KOPT-K1 (cell line): ENCODE measurements around the gene LDLRAD3.

Experiments
- H3K27ac ChIP-seq: fragments of 200-600 bp; sonication (generic); 2 replicates; pipeline ENCODE4 v1.5.1; 2016; ENCODE audit warnings: antibody characterized with exemption, mild to moderate bottlenecking, low read depth, low read length; ENCODE audit not compliant: poor library complexity, severe bottlenecking
- H3K36me3 ChIP-seq: fragments of 200-600 bp; sonication (generic); 2 replicates; pipeline ENCODE4 v1.5.1; 2017; ENCODE audit warnings: antibody characterized with exemption, mild to moderate bottlenecking, low read length, moderate library complexity; ENCODE audit not compliant: insufficient read depth
- H3K9me3 ChIP-seq: fragments of 200-600 bp; sonication (generic); 2 replicates; pipeline ENCODE4 v1.5.1; 2017; ENCODE audit warnings: antibody characterized with exemption, low read length, mild to moderate bottlenecking; ENCODE audit not compliant: insufficient read depth, poor library complexity, severe bottlenecking

The LDLRAD3 gene

GRCh38 chr11:36065436-36065835 is 121.6 kb downstream of the LDLRAD3 start:
- no peak overlapping the region for H3K27ac ChIP-seq
- peaks cover 15% of the 10 kb centered on the region for H3K9me3 ChIP-seq
- no peaks in the 10 kb centered on the region for H3K36me3 ChIP-seq

GRCh38 chr11:36066891-36067290 is 123.0 kb downstream of the LDLRAD3 start:
- Histone ChIP-seq H3K27ac (no peak overlapping the region), H3K36me3 (no peaks in the 10 kb centered on the region), H3K9me3 (peaks cover 15% of the 10 kb centered on the region)

DNA sequence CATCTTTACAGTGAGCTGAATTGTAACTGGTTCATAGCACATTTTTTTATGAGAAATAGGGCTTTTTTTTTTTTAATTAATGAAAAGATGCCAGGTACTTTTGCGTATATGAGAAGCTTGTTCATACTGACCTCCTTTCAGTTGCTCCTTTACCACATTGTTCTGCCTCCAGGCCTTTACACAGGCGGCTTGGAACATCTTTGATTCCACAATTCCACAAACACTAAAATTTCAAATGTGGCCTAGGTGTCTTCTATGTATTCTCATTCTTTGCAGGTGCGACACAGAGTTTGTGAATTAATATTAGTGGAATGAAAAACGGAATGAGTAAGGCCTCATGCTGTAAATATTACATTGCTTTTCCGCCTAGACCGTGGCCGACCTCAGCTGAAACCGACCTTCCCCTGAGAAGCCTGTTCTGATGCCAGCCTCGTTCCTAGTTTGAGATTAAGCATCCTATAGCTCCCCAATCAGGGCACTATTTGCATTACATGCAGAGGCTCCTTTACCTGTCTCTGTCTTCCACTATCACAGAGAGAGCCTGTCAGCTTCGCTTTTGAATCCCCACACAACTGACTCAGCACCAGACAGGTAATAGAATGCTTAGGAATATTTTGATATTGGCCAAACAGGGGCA is 125.8 kb downstream of the LDLRAD3 start:
- H3K27ac ChIP-seq: no peak overlapping the region

DNA sequence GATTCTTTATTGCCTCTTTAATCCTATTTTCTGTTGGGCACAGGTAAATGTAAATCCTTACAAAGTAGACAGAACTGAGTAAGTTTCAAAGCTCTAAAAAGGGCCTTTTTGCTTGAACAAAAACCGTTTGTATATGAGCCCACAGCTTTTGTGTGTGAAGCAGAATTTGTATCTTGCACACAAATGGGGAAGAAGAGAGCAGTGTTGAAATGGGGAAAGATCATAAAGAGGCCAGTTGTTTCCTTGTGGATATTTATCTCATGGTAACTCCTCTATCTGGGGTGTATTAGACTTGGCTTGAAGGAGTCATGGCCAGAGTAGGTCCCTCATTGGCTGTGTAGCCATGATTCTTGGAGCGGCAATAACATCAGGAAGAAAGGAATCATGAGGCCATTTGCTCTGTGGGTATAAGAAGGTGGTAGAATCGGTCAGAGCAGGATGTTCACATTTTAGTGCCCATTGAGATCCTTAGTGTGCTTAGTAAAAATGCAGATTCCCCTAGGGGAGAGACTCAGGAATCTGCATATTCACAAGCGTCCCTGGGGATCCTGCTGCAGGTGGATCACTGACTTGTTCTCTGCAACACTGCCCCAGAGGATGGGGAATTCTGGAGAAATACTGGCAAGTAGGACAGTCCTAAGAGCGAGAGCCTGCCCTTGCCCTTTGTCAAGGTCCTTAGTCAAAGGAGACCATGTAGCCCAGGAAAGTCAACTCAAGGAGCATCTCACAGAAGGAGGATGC is 126.5 kb downstream of the LDLRAD3 start:
- H3K27ac ChIP-seq: no peak overlapping the region
- peaks cover 15% of the 10 kb centered on the region for H3K9me3 ChIP-seq
- H3K36me3 ChIP-seq: no peaks in the 10 kb centered on the region

More for the DNA sequence above, 125.8 kb downstream of the LDLRAD3 start:
- no peaks in the 10 kb centered on the region for H3K36me3 ChIP-seq
- H3K9me3 ChIP-seq: peaks cover 15% of the 10 kb centered on the region

GRCh38 chr11:36070954-36071330 is 127.1 kb downstream of the LDLRAD3 start:
- H3K27ac ChIP-seq: no peak overlapping the region
- no peaks in the 10 kb centered on the region for H3K36me3 ChIP-seq
- peaks cover 15% of the 10 kb centered on the region for H3K9me3 ChIP-seq

- H3K36me3 ChIP-seq: no peaks in the 10 kb centered on the region
- H3K9me3 ChIP-seq: peaks cover 7% of the 10 kb centered on the region
- H3K27ac ChIP-seq: no peak overlapping the region
Observed at GRCh38 chr11:36071917-36072500, 128.1 kb downstream of the LDLRAD3 start.

DNA sequence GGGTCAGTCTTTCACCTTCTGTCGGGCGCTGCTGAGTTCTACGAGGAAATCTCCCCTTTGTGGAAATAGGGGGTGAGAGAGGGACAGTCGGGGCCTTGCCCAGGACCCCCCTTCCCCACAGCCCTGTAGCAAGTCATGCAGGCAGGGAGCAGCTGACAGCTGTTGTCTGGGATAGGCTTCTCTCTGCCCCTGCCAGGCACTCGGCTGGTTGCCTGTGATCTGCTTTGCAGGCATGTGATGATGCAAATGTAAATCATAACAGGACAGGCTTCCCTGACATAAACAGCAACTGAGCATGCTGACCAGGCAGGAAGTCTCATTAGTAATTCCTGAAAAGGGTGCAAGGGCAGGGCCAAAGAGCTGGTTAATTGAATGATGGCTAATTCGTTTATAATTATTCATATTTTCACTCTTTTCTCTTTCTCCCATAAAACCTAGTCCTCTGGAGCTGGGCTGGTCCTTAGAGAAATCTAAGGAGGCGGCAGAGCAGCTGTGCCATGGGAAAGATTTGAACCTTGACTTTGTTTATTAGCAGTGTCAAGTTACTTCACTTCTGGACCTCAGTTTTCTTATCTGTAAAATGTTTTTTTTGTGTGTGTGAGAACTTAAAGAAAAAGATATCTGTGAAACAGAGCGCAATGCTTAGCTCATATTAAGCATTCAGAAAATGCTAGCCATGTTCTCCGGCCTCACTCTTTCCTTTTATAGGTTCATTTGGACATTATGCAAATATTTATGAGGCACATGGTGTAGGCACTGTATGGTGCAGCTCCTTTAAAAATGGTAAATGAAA is 129.7 kb downstream of the LDLRAD3 start:
- Histone ChIP-seq H3K27ac (no peak overlapping the region), H3K9me3 (peaks cover 11% of the 10 kb centered on the region), H3K36me3 (no peaks in the 10 kb centered on the region)

DNA sequence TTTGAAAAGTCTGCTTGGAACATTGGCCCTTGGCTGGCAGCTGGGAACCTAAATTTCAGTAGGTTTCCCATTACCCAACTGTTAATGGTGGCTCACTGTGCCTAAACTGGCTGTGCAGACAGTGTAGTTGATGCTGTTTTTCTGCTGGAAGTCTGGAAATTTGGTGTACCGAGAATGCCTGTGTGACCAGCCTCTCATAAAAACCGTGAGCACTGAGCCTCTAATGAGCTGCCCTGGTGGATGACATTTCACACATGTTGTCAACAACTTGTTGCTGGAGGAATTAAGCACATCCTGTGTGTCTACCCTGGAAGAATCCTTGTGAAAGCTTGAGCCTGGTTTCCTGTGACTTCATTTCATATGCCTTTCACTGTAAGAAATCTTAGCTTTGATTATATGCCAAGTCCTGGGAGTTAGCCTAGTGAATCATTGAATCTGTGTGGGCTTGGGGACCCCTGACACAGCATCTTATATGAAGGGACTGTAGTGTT is 131.1 kb downstream of the LDLRAD3 start:
- H3K36me3 ChIP-seq: no peaks in the 10 kb centered on the region
- H3K9me3 ChIP-seq: peaks cover 11% of the 10 kb centered on the region
- no peak overlapping the region for H3K27ac ChIP-seq

GRCh38 chr11:36077368-36077767 is 133.5 kb downstream of the LDLRAD3 start:
- Histone ChIP-seq H3K27ac (no peak overlapping the region), H3K9me3 (peaks cover 11% of the 10 kb centered on the region), H3K36me3 (no peaks in the 10 kb centered on the region)

GRCh38 chr11:36077886-36078685 is 134.2 kb downstream of the LDLRAD3 start:
- Histone ChIP-seq H3K36me3 (no peaks in the 10 kb centered on the region), H3K9me3 (peaks cover 11% of the 10 kb centered on the region), H3K27ac (no peak overlapping the region)

- H3K9me3 ChIP-seq: peaks cover 11% of the 10 kb centered on the region
- no peak overlapping the region for H3K27ac ChIP-seq
- H3K36me3 ChIP-seq: no peaks in the 10 kb centered on the region
Observed at GRCh38 chr11:36078686-36079055, 134.8 kb downstream of the LDLRAD3 start.

- H3K27ac ChIP-seq: no peak overlapping the region
- peaks cover 11% of the 10 kb centered on the region for H3K9me3 ChIP-seq
- no peaks in the 10 kb centered on the region for H3K36me3 ChIP-seq
Observed at GRCh38 chr11:36079878-36080675, 136.2 kb downstream of the LDLRAD3 start.

DNA sequence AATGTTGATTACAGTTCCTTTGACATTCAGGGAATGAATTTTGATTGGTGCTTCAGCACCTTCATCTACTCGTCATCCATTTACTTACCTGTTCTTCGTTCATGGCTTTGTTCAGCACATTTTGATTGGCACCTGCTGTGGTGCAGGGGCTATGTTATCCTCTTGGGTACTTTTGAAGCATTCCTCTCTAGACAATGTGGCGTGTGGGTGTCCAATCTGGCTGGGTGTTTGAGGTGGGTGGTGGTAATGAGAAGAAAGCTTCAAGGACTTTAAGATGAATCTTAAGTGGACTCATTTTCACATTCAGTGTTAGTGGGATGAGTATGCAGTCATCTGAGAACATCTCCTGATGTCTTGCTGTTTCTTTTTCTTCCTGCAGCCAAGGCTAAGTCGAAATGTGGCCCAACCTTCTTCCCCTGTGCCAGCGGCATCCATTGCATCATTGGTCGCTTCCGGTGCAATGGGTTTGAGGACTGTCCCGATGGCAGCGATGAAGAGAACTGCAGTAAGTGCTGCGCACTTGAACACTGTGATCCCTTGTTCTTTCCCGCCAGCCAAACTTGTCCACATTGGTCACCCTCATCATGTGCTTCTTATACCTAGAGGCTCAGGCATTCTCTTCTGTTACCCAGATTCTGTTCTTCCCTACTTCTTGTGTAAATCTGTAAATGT is 137.5 kb downstream of the LDLRAD3 start:
- H3K27ac ChIP-seq: no peak overlapping the region
- H3K36me3 ChIP-seq: no peaks in the 10 kb centered on the region
- H3K9me3 ChIP-seq: peaks cover 11% of the 10 kb centered on the region
